ENCODE data around the gene WBP1.

The WBP1 gene

GRCh38 chr2:74502720-74503505, 44.7 kb downstream of the WBP1 start:
- TF ChIP-seq CTCF (IDR thresholded peaks at IDR 0.05; ENCODE audit: borderline replicate concordance, insufficient read depth, low read depth, low read length), result peak; percentile 72
- H3K4me3 ChIP-seq (ENCODE audit: low read depth, low read length), result peak overlapping the region; percentile 50

GRCh38 chr2:74503506-74504475, 45.6 kb downstream of the WBP1 start:
- no peak for TF ChIP-seq CTCF (IDR thresholded peaks at IDR 0.05; ENCODE audit: borderline replicate concordance, insufficient read depth, low read depth, low read length)
- H3K4me3 ChIP-seq (ENCODE audit: low read depth, low read length), result no peak overlapping the region

GRCh38 chr2:74504591-74504990, 46.4 kb downstream of the WBP1 start:
- TF ChIP-seq CTCF (IDR thresholded peaks at IDR 0.05; ENCODE audit: borderline replicate concordance, insufficient read depth, low read depth, low read length), result no peak
- H3K4me3 ChIP-seq (ENCODE audit: low read depth, low read length), result no peak overlapping the region

GRCh38 chr2:74505448-74506246, 47.4 kb downstream of the WBP1 start:
- no peak for TF ChIP-seq CTCF (IDR thresholded peaks at IDR 0.05; ENCODE audit: borderline replicate concordance, insufficient read depth, low read depth, low read length)
- no peak overlapping the region for H3K4me3 ChIP-seq (ENCODE audit: low read depth, low read length)

- peak within 1 kb of the TSS; percentile 85 for H3K4me3 ChIP-seq (ENCODE audit: low read depth, low read length)
- TF ChIP-seq CTCF (IDR thresholded peaks at IDR 0.05; ENCODE audit: borderline replicate concordance, insufficient read depth, low read depth, low read length), result peak; percentile 73
These were observed 49.1 kb downstream of the WBP1 start, which contains the start of gene PCGF1 for GRCh38 chr2:74507145-74507925. Gene PCGF1, minus strand, starts transcription at chr2:74507695. Its CDS starts 27 bp downstream, at chr2:74507668.

- H3K4me3 ChIP-seq (ENCODE audit: low read depth, low read length), result peak overlapping the region; percentile 85
- TF ChIP-seq CTCF (IDR thresholded peaks at IDR 0.05; ENCODE audit: borderline replicate concordance, insufficient read depth, low read depth, low read length), result no peak
These were observed 49.8 kb downstream of the WBP1 start for GRCh38 chr2:74507926-74508520.
